HG02798 (cell line): ENCODE measurements around the gene PKD1.

ENCODE experiments used
- ATAC-seq: cut with Tn5 transposase; IDR thresholded peaks from one replicate; pipeline ENCODE4 v1.9.1; 2021; ENCODE audit warnings: mild to moderate bottlenecking; ENCODE audit not compliant: unreplicated experiment, poor library complexity

The PKD1 gene

DNA sequence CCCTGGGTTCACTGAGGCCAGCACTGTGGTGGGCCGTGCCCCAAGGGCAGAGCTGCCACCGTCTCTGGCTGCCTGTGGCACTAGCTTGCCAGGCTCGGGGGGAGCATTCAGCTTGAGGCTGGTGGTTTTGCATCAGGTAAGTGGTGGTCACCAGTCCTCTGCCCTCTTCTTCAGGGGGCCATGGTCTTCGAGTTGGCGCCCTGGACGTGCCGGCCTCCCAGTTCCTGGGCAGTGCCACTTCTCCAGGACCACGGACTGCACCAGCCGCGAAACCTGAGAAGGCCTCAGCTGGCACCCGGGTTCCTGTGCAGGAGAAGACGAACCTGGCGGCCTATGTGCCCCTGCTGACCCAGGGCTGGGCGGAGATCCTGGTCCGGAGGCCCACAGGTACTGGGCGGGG, 55.7 kb downstream of the PKD1 start:
- ATAC-seq = no peak

DNA sequence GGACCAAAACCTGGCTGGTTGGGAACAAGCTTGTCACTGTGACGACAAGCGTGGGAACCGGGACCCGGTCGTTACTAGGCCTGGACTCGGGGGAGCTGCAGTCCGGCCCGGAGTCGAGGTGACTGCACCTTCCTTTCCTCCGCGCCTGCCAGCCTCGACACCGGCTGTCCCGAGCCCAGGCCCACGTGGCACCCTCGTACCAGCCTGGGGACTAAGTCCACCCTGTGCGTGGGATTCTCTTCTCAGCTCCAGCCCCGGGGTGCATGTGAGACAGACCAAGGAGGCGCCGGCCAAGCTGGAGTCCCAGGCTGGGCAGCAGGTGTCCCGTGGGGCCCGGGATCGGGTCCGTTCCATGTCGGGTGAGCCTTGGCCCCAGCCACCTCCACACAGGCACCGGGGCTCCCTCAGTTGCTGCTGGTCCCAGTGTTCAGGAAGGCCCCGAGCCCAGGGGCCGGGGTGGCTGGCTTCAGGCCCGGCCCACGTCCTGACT, 56.3 kb downstream of the PKD1 start:
- ATAC-seq = no peak

DNA sequence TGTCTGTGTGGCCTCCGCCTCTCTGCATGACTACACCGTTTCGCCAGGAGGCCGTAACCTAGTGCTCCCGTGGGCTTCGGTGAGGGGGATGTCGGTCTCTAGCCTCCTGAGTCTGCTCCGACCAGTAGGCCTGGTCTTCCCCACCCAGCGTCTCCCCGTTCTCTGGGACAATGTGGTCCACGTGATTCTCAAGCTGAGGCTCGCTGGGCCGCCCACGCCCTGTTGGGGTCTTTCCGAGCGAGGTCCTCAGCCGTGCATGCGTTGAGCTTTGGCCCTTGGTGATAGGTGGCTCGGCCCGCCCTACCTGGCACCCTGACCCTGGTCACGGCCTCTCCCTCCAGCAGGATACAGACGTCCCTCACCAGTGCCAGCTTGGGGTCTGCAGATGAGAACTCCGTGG, 57.0 kb downstream of the PKD1 start:
- ATAC-seq = no peak

DNA sequence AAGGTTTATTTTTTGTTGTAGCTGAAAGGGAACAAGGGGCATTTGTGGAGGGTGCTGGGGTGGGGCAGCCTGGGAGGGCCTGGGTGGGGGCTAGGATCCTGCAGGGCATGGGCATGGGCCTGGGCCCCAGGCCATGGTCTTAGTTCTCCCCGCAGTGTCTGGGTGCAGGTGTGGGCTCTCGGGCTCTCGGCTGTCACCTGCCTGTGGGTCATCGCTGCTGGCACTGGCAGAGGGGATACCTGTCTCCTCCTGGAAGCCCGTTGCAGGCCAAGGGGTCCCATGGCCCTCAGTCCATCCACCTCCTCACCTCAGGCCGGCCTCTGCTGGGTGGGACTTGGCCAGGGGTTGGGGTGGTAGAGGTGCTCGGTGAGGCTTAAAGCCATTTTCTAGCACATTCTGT, 57.6 kb downstream of the PKD1 start:
- ATAC-seq = no peak

DNA sequence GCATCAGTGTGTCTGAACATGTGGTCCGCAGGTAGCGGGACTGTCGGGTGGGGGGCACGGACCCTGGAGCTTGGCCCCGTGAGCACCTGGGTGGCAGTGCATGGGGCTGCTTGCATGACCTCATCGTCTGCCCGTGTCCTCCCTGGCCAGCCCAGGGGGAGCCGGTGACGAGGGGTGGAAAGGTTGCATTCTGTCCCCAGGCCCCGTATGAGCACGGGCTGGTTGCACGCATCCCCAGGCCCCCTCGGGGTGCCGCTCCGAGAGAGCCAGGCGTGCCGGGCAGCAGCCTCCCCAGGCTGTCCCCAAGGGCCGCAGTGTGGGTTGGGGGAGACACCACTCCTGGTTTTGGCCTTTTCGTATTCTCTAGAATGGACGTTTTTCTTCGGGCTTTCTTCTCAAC, 58.0 kb downstream of the PKD1 start:
- no peak for ATAC-seq

DNA sequence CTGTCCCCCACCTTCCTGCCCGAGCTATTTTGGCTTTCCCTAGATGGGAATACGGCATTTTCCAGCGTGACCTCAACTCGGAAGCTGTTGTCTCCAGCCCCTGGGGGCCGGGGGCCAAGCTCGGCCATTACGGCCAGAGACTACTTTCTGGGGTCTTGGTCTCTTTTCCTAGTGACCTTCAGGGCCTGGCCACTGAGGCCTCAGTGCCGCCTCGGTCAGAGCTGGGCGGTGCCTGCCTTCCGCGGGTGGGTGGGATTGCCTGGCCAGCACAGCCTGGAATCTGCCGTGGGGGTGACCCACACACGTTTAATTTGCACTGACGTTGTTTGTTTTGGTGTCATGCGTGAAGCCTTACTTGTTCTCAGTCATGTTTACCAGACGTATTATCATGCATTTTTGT, 58.7 kb downstream of the PKD1 start:
- no peak for ATAC-seq

DNA sequence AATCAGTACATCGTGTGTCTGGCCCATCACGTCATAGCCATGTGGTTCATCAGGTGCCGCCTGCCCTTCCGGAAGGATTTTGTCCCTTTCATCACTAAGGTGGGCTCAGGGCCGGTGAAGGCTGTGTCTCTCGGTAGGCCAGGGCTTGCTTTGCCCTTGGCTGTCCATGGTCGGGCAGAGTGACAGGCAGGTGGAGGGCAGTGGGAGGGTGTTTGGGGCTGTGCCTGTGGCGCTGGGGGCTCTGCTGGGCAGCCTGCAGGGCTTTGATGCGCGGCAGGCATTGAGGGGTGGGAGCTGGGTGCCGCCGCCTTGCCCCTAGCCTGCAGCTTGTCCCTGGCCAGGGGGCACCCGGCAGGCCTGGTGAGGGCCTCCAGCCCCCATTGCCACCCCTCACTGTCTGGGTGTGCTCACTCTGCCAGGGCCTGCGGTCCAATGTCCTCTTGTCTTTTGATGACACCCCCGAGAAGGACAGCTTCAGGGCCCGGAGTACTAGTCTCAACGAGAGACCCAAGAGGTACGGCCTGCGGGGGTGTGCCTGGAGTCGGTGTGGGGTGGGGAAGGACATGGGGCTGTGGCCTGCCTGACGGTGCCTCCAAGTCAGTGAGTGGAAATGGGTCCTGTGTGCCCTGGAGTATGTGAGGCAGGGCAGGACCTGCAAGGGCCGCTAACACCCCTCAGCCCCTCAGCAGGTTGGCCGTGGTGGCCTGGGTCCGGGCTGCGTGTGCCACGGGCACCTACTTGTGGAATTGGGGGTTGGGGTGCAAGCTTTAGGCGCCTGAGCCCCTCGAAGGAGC, 59.4 kb downstream of the PKD1 start:
- no peak for ATAC-seq

DNA sequence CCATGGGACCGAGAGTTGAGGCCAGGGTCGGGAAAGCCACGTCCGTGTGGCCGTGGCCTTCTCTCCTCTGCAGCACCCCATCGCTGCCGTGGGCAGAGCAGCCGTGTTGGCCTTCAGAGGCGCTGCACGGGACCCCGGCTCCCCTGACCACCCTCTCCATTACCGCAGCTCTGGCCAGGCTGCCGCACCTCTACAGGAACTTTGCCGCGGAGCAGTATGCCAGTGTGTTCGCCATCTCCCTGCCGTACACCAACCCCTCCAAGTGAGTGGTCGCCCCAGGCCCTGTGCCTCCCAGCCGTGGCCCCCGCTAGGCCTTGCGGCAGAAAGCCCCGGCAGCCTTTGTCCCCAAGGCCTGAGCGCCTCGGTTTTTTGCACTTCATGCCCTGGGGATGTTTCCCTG, 60.1 kb downstream of the PKD1 start:
- ATAC-seq = no peak

DNA sequence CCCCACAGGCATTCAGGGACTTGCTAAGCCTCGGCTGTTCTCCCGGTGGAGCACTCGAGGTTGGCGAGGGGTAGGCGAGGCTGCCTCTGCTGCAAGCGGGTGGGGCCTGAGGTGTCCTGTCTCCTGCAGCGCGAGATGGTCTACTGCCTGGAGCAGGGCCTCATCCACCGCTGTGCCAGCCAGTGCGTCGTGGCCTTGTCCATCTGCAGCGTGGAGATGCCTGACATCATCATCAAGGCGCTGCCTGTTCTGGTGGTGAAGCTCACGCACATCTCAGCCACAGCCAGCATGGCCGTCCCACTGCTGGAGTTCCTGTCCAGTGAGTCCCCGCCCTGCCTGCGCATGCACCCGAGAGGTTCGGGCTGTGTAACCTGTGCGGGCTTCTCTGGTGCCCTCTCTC, 61.6 kb downstream of the PKD1 start:
- no peak for ATAC-seq

DNA sequence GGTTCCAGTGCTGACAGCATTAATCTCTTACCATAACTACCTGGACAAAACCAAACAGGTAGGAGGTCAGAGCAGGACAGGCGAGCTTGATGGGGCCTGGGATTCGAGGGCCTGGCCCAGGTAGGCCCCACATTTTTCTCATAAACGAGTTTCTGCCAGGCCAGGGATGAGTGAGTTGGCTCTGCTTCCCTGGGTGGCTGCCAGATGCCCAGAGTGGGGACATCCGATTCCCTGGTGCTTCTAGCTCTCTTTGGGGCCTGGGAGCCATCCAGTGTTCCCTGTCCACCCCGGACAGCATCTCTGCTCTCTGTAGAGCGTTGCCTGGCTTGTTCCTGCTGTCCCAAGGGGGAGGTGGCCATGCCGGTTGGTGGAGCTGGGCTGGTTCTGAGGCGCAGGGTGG, 62.8 kb downstream of the PKD1 start:
- no peak for ATAC-seq

DNA sequence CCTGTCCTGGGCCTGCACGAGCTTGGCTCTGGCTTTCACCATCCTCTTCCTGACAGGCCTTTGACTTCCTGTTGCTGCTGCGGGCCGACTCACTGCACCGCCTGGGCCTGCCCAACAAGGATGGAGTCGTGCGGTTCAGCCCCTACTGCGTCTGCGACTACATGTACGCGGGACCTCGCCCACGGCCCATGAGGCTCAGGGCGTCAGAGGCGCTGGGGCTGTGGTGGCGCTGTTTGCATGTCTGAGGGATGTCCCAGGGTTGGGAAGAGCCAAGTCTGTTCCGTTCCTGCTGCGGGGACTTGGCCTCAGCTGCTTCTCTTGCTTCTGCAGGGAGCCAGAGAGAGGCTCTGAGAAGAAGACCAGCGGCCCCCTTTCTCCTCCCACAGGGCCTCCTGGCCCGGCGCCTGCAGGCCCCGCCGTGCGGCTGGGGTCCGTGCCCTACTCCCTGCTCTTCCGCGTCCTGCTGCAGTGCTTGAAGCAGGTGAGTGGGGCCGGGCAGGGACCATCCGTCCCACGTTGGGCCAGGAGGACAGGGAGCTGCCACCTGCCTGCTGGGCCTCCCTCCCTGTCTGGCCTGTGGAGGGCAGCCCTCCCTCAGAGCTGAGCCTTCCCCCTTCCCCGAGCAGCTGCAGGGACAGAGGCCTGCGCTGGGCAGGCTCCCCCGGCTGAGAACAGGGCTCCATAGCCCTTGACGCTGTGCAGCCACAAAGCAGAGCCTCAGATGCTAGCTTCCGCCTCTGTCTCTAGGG, 64.1 kb downstream of the PKD1 start:
- ATAC-seq = no peak

DNA sequence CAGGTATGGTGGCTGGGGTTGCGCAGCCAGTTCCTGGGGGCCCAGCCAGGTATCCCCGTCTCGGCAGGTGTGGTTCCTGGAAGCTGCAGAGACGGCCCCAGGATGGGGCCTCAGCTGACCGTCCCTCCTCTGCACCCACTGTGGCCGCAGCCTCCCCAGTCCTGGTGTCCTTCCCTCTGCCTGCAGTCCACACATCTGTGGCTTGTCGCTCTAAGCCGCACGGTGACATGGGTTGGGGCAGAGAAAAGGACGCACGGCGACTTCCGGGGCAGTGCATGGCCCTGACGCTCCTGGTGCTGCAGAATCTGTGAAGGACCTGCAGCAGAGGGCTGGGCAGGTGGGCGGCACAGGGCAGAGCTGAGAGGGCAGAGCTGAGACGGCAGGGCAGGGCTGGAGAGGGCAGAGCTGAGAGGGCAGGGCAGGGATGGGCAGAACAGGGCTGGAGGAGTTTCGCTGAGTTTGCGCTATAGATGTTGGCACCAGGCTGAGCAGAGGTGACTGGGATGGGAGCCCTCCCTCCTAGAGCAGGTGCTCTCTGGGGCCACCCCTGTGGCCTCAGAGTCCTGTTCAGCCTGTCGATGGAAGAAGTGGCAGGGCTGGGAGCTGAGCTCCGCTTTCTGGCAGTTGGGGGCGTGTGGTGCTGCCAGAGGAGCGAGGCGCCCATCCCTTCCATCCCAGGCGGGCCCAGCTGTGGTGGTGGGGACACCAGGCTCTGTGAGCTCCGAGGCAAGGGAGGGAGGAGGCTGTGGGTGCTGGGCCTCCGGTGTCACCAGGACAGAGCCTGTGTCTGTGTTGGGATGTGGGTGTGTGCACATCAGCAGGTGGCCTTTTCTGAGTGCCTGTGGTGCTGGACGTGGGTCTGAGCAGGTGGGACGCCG, 64.9 kb downstream of the PKD1 start:
- no peak for ATAC-seq

DNA sequence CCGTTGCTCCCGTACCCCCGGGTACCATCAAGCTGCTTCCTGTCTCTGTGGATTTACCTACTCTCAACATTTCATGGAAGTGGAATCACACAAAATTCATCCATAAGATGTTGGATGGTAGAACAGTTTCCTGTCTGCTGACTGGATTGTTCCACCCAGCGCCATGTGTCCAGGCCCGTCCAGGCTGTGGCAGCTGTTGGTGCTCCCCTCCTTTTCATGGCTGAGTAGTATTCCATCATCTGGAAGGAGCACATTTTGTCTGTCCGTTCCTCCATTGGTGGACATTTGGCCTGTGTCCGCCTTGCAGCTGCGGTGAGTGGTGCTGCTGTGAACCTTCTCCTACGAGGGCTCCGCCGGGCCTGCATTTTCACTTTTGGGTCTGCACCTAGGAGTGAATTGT, 69.6 kb downstream of the PKD1 start:
- no peak for ATAC-seq

DNA sequence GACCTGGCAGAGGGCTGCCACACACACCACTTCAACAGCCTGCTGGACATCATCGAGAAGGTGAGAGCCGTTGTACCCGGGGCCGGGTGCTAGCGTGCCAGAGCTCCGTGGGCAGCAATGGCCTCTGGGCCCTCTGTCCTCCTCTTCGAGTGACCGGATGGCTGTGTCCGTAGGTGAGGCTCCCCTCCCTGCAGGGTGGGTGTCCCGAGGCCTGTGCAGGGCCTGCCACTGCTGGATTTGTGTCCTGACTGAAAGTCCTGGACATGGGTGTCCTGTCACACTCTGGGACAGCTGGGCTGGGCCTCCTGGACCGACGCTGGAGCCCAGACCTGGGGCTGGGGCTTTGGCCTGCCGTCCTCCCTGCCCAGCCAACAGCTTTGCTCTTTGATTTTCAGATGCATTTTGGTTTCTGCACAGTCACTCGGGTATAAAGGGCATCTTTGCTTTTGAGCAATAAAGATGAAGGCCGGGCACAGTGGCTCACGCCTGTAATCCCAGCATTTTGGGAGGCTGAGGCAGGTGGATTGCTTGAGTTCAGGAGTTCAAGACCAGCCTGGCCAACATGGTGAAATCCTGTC, 71.2 kb downstream of the PKD1 start:
- ATAC-seq = no peak

DNA sequence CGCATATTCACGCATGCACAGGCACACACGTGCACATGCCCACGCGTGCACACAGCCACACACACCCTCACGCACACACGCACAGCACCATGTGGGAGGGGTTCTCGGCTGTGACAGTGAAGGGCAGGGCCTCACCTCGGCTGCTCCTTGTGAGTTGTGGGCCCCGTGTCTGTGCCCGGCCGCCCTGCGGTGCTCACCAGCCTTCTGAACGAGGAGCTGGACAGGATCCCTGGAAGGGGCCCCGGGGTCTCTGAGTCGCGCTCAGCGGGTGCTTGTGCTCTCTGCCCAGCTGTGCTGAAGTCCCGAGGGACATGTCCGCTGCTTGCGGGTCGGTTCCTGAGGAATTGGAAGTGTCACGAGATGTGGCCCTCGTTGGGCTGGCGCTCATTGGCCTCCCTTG, 71.8 kb downstream of the PKD1 start:
- no peak for ATAC-seq

DNA sequence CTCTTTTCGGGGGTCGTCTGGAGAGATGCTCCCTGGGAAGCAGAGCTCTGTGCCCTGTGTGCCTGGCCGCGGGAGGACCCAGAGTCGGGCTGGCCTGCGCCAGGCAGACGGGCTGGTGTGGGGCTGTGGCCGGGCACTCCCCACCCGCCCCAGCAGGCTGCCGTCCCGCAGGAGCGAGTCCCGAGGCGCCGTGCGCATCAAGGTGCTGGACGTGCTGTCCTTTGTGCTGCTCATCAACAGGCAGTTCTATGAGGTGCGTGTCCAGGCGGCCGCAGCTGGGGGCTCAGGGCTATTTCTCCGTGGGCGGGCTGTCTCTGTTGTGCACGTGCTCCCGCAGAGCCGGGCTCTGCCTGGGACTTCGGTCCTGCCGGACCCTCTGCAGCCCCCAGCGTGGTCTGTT, 72.9 kb downstream of the PKD1 start:
- ATAC-seq = no peak

DNA sequence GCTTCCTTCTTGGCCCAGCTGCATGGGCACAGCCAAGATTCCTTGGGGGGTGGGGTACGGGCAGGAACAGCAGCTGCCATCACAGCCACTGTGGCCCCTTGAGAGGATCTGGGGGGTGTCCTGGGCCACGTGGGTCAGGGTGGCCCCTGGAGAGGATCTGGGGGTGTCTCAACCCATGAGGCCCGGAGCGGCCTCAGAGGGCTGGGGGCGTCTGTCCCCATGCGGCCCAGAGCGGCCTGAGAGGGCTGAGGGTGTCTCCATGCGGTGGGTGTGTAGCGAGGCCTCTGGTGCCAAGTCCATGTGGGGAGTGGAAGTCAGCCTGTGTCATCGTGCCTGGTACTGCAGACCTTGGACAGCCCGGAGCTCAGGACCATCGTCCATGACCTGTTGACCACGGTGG, 74.2 kb downstream of the PKD1 start:
- ATAC-seq = no peak

DNA sequence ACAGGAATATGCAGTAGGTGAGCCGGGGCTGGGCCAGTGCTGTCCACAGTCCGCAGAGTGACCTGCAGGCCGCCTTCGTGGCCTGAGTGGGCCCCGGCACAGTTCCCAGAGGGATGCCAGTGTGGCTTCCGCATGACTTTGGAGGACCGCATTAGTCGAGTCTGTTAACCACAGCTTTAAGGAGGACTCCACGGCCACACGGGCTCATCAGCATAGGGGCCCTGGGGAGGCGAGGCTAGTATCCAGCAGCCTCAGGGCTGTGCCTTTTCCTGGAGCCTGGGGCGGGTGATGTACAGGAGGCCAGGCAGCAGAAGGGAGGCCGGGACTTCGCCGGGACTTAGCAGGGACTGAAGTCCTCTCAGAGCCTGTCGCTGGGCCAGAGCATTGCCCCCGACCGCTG, 74.7 kb downstream of the PKD1 start:
- no peak for ATAC-seq

DNA sequence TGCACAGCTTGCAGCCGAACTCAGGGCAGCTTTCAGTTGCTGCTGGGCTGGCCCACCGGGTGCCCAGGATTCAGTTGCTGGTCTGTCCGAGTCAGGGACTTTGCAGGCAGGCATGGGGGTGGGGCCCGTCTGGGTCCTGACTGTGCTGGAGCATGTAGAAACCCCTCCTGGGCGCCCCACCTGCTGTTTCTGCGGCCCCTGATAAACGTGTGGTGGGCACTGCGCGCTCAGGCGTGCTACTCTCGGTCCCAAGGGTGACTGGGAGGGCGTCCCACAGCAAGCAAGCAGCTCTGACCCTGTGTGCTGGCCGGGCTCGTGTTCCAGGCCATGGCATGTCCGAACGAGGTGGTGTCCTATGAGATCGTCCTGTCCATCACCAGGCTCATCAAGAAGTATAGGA, 75.4 kb downstream of the PKD1 start:
- ATAC-seq = no peak

DNA sequence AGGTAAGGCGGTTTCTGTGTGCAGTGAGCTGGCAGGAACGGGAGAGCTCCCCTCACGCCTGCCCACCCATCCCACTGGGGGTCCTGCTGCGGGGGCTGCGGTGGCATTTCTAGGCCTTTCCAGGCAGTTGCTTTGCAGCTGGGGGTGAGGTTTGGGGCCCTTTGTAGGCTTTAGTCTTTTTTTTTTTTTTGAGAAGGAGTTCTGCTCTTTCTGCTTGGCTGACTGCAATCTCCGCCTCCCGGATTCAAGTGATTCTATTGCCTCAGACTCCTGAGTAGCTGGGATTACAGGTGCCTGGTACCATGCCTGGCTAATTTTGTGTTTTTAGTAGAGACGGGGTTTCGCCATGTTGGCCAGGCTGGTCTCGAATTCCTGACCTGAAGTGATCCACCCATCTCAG, 76.8 kb downstream of the PKD1 start:
- ATAC-seq = no peak

DNA sequence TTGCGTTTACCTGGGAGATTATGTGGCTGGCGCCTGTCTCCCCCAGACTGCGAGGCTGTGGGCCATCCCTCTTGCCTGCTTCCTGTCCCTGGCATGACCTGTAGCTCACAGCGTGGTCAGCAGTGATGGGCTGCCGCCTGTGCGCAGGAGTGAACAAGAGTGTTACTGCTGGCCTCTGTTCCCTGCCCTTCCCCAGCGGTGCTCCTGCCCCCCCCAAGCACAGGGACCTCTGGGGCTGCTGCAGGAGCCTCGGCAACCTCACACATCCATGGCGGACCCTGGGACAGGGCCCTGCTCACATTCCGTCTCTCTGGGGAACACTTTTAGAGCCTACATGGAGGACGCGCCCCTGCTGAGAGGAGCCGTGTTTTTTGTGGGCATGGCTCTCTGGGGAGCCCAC, 77.3 kb downstream of the PKD1 start:
- ATAC-seq = no peak
